M059J (cell line): Measurements from ENCODE around the gene MYG1. TPM values are rescaled to one million over a fixed set of nuclear protein-coding genes. Genes with fewer than 3 reads are reported as not detected.
"Not testable (repeated sequence)": the region's sequence is repeated elsewhere in the genome, so short reads cannot be mapped to it uniquely, and the experiment has no call there.

Experiments used
- DNase-seq: peaks from one replicate; pipeline ENCODE4 v3.0.0-alpha.2; 2012; ENCODE audit warnings: low read depth
- total RNA-seq: library from RNA; depleted of rRNA; stranded (reverse); fragments of >200 nt; shearing (Covaris generic); gene quantifications from 2 replicates; pipeline ENCODE4 v1.2.3, GENCODE V29; 2014

Gene MYG1
- total RNA-seq, 1 experiment from 2014 or later = 43.6 TPM

- no peak for DNase-seq
Measured at GRCh38 chr12:53286448-53286847, 13.0 kb upstream of the MYG1 start.

- peak; percentile 45 for DNase-seq
Measured at GRCh38 chr12:53287741-53288216, 11.7 kb upstream of the MYG1 start.

DNA sequence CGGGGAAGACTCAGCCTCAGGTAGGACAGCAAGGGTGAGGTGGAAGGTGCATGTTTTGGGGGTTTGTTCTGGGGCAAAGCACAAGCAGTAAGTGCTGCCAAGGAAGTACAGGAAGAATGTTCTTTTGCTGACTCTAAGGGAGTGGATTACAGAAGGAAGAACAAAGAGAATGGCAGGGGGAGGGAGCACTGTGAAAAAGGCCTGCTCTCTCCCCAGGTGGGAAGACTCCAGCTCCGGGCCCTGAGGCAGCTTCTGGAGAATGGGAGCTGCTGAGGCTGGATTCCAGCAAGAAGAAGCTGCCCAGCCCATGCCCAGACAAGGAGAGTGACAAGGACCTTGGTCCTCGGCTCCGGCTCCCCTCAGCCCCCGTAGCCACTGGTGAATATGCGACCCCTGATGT is 11.2 kb upstream of the MYG1 start:
- DNase-seq = no peak

DNA sequence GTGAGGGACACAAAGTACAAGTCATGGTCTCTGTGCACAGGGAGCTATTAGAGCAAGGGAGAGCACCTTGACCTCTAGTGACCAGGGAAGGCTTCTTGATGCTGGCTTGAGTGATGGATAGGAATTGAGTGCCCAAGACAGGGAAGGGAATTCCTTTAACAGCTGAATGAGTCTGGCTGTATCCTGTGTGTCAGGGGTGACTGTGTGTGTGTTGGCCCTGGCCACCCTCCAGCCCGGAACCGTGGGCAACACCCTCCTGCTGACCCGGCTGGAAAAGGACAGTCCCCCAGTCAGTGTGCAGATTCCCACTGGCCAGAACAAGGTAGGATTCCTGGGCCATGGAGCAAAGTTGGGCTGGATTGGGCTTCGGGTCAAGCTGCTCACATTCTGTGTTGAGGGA is 9.6 kb upstream of the MYG1 start:
- peak; percentile 32 for DNase-seq

GRCh38 chr12:53290661-53291060 is 8.8 kb upstream of the MYG1 start:
- DNase-seq = no peak

DNA sequence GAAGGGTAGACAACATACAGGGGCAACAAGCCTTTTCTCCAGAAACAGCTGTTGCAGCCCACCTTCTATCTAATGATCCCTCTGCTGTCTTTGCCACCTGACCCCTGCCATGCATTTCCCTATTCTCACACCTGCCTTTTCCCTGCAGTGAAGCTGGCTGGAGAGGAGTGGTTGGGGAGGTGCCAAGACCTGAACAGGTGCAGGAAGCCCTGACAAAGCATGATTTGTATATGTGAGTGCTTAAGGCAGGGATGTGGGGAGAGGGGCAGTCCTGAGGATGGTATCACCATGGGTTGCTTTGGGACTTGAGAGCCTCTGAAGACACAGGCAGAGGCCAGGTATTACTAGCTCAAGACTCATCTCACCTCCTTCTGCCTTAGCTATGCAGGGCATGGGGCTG is 7.1 kb upstream of the MYG1 start:
- DNase-seq = no peak

DNA sequence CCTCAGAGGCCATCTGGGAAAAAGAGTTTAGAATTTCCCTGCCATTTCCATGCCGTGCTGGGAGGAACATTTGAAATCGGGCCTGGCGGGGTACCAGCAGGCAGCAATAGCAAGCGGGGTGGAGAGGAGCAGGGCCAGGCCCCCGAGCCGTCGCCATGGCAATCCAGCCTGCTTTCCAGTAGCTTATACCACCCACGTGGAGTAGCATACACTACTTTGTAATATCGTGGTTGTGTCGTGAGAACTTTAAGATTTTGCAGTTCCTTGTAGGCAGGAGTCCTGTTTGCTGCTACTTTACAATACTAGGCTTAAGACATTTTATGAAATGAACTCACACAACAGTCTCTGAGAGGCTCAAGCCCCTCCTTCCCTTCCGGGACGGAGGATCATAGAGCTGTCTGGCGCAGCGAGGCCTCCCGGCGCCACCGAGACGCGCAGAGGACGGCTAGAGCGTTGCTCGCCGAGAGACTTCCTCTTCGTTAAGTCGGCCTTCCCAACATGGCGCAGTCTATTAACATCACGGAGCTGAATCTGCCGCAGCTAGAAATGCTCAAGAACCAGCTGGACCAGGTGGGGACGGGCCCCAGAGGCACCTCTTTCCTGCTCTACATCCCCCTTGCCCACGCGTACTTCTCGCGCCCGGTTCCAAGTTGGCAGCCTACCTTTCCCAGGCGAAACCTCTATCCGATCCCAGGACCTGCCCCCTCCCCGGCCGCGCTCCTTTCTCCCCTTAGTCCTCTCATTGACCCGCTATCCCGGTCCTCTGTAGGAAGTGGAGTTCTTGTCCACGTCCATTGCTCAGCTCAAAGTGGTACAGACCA is 4.2 kb upstream of the MYG1 start, which contains the start of gene PFDN5:
Gene PFDN5, plus strand, starts transcription at position 473 of the 821 bp plus-strand sequence. Its CDS starts 26 bp downstream, at position 499.
- DNase-seq = peak; percentile 88

DNA sequence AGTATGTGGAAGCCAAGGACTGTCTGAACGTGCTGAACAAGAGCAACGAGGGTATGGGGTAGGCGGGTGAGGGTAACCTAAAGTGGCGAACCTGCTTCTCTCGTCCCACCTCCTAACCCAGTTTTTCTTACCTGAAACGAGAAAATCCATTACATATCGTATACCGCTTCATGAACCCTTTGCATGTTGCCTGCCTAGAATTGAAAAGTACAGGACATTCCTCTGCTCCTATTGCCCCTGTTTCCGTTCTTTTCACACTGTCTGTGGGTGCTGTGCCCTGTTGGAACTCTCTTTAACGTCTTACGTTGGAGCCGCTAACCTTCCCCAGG is 3.6 kb upstream of the MYG1 start:
- no peak for DNase-seq

GRCh38 chr12:53297106-53297505 is 2.4 kb upstream of the MYG1 start:
- not testable (repeated sequence) for DNase-seq

DNA sequence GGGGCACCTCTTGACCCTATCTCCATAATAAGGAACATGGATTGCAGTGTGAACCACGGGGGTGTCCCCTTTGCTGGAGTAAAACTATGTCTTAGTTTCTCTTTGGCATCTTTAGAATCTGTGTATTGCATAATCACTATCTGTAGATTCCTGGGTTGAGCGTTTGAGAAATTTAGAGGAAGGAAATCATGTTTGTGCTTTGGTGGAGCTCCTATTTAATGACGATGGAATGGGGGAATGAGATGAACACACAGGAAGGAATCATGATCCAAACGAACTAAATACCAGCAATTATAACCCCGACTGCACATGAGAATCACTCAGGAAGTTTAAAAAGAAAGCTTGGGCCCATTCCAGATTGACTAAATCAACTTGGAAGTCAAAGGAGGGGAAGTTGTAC is 1.3 kb upstream of the MYG1 start:
- DNase-seq = peak; percentile 86

DNA sequence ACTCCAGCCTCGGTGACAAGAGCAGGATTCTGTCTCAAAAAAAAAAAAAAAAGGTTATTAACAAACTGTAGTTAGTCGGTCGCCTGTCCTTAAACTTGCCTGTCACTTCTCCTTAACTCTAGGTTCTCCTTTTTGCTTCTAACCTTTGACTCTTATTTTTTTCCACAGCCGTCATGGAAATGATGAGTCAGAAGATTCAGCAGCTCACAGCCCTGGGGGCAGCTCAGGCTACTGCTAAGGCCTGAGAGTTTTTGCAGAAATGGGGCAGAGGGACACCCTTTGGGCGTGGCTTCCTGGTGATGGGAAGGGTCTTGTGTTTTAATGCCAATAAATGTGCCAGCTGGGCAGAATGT is 418 bp upstream of the MYG1 start:
- peak; percentile 92 for DNase-seq

- DNase-seq = peak; percentile 51
Measured at GRCh38 chr12:53300187-53300586, 692 bp downstream of the MYG1 start.

DNA sequence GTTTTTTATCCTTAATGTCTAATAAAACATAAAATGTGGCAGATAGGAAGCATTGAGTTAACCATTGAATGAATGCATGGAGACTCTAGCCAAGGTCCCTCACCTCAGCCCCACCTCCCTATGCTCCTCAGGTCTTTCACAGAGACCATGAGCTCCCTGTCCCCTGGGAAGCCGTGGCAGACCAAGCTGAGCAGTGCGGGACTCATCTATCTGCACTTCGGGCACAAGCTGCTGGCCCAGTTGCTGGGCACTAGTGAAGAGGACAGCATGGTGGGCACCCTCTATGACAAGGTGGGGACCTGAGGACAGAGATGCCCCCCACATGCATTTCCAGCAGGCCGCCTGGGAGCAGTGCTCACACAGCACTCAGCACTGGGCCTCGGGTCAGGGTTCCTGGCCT is 3.4 kb downstream of the MYG1 start:
- DNase-seq = no peak

GRCh38 chr12:53306826-53307225 is 7.3 kb downstream of the MYG1 start:
- no peak for DNase-seq

DNA sequence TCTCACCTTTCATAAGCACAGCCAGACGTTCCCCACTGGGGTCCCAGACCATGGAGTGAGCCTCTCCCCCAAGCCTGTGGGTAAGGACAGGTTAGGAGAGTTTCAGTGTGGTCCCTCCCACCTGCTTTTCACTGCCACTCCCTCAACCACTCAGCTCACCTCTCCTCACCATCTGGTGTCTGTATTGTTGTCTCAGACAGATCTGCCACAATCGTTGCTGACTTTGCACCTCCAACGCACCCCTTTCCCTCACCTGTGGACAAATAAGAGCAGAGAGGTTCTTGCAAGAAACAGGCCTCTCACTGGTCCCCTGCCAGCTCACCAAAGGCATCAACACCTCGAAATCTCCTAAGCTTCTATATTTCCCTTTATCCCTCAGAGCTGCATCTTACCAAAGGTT is 8.8 kb downstream of the MYG1 start:
- no peak for DNase-seq

DNA sequence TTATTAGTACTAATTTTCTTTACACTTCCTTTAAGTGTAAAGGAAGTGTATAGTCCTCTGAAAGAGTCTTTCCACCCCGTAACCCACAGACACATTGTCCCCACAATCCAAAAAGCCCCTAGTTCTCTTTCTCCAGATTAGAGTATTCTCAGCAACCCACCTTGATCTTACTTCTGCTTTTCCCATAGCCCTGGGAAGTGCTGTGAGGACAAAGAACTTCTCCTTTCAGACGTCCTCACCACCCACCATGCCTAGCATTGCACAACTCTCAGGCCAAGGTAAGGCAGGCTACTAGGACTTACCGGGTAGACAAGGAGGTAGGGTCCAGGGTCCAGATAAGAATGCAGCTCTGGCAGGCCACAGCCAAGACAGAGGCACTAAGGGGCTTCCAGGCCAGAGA is 14.5 kb downstream of the MYG1 start:
- no peak for DNase-seq

DNA sequence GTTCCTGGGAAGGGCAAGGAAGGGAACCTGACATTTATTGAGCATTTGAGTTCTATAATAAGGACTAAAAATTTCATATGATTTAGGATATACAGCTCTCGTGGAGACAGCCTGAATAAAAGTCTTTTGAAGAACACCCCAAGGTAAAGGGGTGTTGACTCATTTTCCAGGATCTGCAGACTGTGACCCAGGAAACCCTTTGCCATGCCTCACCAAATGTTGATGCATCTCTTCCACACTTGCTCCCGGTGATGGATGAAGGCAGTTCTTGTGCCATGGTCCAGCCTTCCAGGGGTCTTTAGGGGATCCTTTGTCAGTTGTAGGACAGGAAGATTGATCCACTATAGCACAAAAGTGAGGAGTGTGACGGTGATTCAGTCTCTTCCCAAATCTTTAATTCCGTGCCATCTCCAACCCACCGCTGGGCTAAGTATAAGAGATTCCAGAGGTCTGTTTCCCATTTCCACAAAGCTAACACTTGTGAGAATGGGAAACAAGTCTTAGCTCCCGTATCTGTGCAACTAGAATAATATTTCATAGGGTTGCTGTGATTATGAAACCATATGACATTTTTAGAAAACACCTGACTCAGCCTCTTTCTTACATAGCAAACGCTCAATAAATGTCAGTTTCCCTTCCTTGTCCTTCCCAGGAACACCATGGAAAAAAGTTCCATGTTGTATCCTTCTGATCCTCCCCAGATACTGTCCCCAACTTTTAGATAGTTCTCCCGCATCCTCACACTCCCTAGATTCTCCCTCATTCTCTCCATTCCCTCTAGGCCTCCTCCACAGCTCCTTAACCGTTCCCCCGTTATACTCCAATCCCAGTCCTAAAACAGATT is 21.1 kb downstream of the MYG1 start:
- peak; percentile 39 for DNase-seq

- DNase-seq = no peak
Measured at GRCh38 chr12:53324113-53324778, 24.8 kb downstream of the MYG1 start.

DNA sequence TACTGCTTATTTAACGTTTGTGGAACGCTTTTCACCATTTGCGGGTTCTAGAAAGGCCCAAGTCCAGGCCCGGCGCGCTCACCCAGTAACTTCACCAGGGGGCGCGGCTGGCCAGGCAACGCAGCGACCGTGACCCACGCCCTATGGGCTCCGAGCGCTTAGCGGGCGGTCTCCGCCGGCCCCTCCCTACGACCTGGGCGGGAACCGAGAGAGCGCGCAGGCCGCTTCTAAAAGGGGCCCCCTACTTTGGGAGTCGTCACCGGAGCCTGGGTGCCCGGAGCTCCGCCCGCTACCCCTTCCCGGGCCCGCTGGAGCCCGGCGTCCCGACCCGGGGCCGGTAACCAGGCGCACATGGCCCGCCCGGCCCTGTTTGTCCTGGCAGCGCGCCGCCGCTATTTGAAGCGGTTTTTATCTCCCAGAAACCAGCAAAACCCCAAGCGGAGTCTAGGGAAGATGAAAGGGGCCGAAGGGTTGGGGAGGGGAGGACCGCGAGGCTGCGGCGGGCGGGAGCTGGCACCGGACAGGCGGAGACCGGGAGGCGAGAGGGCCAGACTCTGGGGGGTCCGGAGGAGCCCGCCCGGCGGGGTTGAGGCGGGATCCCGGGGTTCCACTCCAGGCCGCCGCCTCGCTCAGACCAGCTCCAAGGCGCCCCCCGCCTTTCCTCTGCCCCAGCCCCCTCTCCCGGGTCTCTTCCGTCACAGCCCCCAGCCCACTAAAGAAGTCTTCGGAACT is 25.4 kb downstream of the MYG1 start:
- peak; percentile 86 for DNase-seq

- no peak for DNase-seq
Measured at GRCh38 chr12:53325511-53326061, 26.1 kb downstream of the MYG1 start.

- no peak for DNase-seq
Measured at GRCh38 chr12:53326460-53327185, 27.1 kb downstream of the MYG1 start.
